ENCODE data around the gene ADCY5. TPM values are rescaled to one million over a fixed set of nuclear protein-coding genes. Genes with fewer than 3 reads are reported as not detected.

The ADCY5 gene
- polyA plus RNA-seq, 1 experiment: 0.21 TPM

- TF ChIP-seq CTCF (IDR thresholded peaks at IDR 0.05; ENCODE audit: insufficient read depth, low read depth, low read length): no peak
- H3K27me3 ChIP-seq (ENCODE audit: control insufficient read depth, insufficient read depth, low read length): peaks cover 30% of the 10 kb centered on the region
- POLR2A ChIA-PET: no interaction called here
- DNase-seq (ENCODE audit: low read depth): no peak
- no peak overlapping the region for H3K4me3 ChIP-seq (ENCODE audit: low read depth, low read length)
- CTCF ChIA-PET: interaction anchor here (0.6 kb wide), 1 partner anchor 12 kb away, joined by 4 read pairs; no protein-coding TSS in a partner anchor
- no peaks in the 10 kb centered on the region for H3K36me3 ChIP-seq (ENCODE audit: control insufficient read depth, insufficient read depth, low read length)
Observed at GRCh38 chr3:123314359-123315270, 134.3 kb downstream of the ADCY5 start.

- POLR2A ChIA-PET: no interaction called here
- CTCF ChIA-PET: no interaction called here
Observed at GRCh38 chr3:123313889-123314288, 135.0 kb downstream of the ADCY5 start.

GRCh38 chr3:123312331-123313265 lies 136.3 kb downstream of the ADCY5 start:
- DNase-seq (ENCODE audit: low read depth): no peak
- no peak for TF ChIP-seq CTCF (IDR thresholded peaks at IDR 0.05; ENCODE audit: insufficient read depth, low read depth, low read length)
- Histone ChIP-seq H3K27me3 (ENCODE audit: control insufficient read depth, insufficient read depth, low read length) (peaks cover 20% of the 10 kb centered on the region), H3K4me3 (ENCODE audit: low read depth, low read length) (no peak overlapping the region), H3K36me3 (ENCODE audit: control insufficient read depth, insufficient read depth, low read length) (no peaks in the 10 kb centered on the region)
- ChIA-PET CTCF (interaction anchor here (0.6 kb wide), 1 partner anchor 189 kb away, joined by 3 read pairs; no protein-coding TSS in a partner anchor), POLR2A (no interaction called here)

More at GRCh38 chr3:123313889-123314288, 135.0 kb downstream of the ADCY5 start:
- no peak overlapping the region for H3K4me3 ChIP-seq (ENCODE audit: low read depth, low read length)
- no peaks in the 10 kb centered on the region for H3K36me3 ChIP-seq (ENCODE audit: control insufficient read depth, insufficient read depth, low read length)
- no peak for TF ChIP-seq CTCF (IDR thresholded peaks at IDR 0.05; ENCODE audit: insufficient read depth, low read depth, low read length)
- DNase-seq (ENCODE audit: low read depth): no peak
- H3K27me3 ChIP-seq (ENCODE audit: control insufficient read depth, insufficient read depth, low read length): peaks cover 27% of the 10 kb centered on the region

- no peak overlapping the region for H3K4me3 ChIP-seq (ENCODE audit: low read depth, low read length)
- CTCF ChIA-PET: no interaction called here
- H3K27me3 ChIP-seq (ENCODE audit: control insufficient read depth, insufficient read depth, low read length): peaks cover 18% of the 10 kb centered on the region
- POLR2A ChIA-PET: no interaction called here
- H3K36me3 ChIP-seq (ENCODE audit: control insufficient read depth, insufficient read depth, low read length): no peaks in the 10 kb centered on the region
- no peak for TF ChIP-seq CTCF (IDR thresholded peaks at IDR 0.05; ENCODE audit: insufficient read depth, low read depth, low read length)
- no peak for DNase-seq (ENCODE audit: low read depth)
Observed at GRCh38 chr3:123311201-123311600, 137.7 kb downstream of the ADCY5 start.

GRCh38 chr3:123310741-123311140 lies 138.1 kb downstream of the ADCY5 start:
- CTCF ChIA-PET: interaction anchor here (0.7 to 1.6 kb wide), 3 partner anchors 9 to 136 kb away, joined by 3 to 4 read pairs (median 3); no protein-coding TSS in a partner anchor
- no peak overlapping the region for H3K4me3 ChIP-seq (ENCODE audit: low read depth, low read length)
- no peak for DNase-seq (ENCODE audit: low read depth)
- TF ChIP-seq CTCF (IDR thresholded peaks at IDR 0.05; ENCODE audit: insufficient read depth, low read depth, low read length): no peak
- peaks cover 18% of the 10 kb centered on the region for H3K27me3 ChIP-seq (ENCODE audit: control insufficient read depth, insufficient read depth, low read length)
- POLR2A ChIA-PET: no interaction called here
- no peaks in the 10 kb centered on the region for H3K36me3 ChIP-seq (ENCODE audit: control insufficient read depth, insufficient read depth, low read length)
